ENCODE measurements around the gene NAALADL2.

Gene NAALADL2

DNA sequence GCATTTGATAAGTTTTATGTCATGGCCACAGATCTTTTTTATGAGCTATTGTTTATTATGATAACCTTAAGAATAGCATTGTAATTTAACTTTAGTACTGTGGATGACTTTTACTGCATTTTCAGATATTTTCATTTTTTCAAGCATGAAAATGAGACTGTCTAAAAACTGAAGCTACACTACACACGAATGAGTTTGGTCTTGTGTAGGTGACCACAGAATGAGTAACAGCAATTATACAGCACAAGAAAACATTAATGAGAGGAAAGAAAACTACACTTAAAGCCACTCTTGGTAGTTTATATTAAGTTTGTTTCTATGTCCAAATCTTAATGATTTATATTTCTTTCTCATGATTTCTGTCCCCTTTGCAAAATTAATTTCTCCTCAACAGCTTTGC lies 809.2 kb downstream of the NAALADL2 start:
- no peak for DNase-seq (ENCODE audit: low read depth)

DNA sequence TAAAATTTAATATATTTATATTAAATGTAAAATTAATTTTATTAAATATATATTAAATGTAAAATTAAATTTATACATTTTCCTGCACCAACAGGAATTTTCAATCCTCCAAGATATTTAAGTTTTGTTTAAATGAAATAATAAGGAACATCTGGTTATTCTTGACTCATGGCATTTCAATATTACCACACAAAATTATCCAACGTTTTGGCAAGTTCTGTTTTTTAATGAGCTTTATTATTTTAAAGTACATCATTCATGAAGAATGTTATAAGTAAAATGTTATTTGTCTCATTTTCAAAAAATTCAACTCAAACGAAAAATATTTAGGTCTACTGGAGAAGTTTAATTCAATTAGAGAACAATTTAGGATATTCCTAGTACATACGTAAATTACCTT lies 811.4 kb downstream of the NAALADL2 start:
- no peak for DNase-seq (ENCODE audit: low read depth)

DNA sequence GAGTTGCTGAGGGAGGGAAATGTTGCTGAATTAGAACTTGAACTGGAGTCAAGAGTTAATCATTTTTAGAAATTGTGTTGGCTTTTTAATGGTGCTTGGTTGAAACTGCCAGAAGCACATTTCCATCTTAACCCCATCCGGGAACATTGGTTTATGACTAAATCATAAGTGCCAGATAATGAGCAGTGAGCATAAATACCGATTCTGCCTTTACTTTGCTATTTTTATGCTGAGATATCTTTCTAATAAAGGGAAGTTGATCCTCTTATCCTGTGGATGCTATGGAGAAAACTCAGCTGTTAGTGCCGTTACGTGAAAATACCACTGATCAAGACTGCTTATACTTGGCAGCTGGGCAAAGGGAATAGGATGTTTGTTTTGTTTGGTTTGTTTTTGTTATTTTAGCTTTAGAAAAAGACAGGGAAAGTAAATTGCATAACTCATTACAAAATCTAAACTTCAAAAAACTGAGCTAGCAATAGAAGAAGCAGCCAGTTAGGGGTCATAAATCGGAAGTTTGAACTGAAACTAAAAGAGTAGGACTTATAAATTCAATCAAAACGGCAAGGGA lies 813.1 kb downstream of the NAALADL2 start:
- no peak for DNase-seq (ENCODE audit: low read depth)

DNA sequence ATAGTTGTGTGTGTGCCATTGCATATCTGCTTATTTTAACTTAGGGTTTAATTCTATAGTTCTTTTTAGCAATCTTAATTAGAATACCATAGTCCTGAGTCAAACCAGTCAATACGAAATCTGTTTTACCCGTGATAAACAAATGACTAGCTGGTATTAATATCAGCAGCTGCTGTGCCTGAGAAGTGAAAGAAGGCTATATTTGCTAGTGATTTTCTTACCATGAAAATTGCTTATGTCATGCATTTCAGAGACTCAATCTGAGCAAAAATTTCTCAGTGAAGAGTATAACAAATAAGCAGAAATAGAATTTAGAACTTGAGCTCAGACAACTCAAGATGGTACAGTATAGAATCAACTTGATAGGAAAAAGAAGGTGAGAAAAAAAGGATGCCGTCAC lies 820.4 kb downstream of the NAALADL2 start:
- DNase-seq (ENCODE audit: low read depth) = no peak

DNA sequence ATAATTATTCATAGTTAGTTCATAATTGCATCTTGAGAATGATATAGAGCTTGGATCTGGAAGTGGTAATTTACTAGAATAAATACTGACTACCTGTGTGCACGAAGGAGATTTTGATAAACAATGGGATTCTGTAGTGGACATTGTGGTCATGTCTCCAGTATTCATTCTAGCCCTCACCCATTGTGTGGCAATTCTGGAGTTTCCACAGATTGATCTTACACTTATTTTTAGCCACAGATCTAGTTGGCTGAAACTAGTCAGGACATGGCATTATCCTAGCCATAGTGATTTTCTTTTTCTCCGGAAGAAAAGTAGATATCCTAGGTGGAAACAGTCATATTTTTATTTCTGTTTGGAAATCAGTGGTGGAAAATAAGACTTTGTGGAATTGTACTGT lies 833.1 kb downstream of the NAALADL2 start:
- DNase-seq (ENCODE audit: low read depth) = no peak

DNA sequence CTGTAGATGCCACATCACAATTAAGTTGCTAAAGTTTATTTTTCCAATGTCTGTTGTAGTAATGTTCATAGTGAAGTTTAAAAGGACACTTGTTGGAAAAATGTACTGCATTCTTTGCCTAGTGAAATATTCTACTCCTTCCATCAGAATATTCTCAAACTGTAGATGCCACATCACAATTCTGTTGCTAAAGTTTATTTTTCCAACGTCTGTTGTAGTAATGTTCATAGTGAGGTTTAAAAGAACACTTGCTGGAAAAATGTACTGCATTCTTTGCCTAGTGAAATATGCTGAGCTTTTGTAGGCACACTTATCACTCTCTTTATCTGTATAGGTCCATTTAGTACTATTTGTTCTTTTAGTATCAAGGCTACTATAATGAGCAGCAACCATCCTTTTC lies 836.1 kb downstream of the NAALADL2 start:
- DNase-seq (ENCODE audit: low read depth) = no peak

DNA sequence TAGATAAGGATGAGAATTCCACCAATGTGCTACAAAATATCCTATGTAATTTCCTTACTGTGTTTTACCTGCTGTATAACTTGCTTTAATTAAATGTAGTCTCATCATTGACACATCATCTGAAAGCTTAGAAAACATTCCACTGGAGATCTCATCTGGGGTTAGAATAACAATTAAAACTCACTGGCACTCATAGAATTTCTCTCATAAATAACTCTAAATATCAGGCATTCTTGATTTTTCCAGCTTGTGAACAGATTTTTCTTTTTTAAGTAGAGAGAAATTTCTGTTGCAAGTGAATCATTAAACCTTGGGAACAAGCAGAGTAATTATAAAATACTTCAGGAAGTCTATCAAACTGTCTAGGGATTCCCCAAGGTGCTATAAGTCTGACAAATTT lies 843.8 kb downstream of the NAALADL2 start:
- no peak for DNase-seq (ENCODE audit: low read depth)

DNA sequence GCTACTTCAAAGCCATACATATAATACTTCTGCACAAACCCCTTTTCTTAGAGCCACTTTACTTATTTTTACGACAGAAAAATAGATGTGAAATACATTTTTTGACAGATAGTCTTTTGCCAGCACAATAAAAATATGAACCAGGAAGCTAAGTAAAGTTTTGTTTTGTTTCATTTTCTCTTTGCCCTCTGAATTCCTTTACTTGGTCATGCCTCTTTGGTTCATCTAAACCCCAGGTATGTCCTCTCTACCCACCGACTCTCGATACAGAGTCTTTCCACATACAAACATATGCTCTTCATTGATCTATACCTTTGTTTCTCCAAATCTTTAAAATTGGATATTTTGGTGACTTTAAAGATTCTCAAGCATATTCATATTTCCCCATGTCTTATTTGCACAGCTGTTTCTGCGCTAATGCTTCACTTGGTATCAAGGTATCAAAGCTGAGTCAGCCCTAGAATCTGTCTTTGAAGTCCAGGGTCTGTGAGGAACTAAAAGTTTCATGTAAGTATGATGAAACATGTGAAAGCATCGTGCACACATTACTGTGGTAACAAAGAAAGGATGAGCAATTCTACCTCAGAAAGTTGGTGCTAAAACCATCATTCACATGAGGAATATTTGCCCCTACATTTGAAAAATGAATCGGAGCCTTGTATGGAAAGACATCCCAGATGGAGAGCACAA lies 845.4 kb downstream of the NAALADL2 start:
- DNase-seq (ENCODE audit: low read depth) = no peak

DNA sequence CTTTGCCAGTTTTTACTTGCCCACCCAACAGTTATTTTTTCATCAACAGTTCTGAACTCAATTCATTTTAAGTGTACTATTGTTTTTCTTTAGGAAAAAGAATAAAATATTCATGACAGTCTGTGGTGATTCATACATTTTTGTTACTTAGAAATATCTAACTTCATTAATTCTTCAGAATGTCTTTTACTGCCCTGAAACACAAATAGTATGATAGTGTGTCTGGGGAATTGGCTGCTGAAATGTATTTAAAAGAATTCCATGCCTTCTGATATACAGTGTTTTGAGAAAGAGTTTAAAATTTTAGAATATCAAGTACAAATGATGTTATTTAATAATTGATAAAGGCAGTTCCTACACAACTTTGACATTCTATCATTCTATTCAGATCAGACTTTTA lies 854.1 kb downstream of the NAALADL2 start:
- DNase-seq (ENCODE audit: low read depth) = no peak

DNA sequence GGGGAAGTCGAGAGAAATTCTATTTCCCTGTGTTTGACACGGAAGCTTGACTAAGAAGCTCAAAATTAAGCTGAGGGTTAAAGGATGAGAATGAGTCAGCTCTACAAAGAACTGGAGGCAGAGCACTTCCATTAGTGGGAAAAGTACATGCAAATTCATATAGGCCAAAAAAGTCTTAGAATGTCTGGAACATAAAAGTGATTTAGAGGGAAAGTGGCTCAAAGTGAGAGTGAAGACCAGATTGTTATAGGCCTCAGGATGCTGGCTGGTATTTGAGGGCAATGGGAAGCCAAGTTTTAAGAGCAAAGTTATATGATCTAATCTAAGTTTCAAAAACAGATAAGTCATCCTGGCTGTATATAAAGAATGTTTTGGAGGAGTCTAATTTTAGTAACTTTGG lies 857.3 kb downstream of the NAALADL2 start:
- DNase-seq (ENCODE audit: low read depth) = no peak

DNA sequence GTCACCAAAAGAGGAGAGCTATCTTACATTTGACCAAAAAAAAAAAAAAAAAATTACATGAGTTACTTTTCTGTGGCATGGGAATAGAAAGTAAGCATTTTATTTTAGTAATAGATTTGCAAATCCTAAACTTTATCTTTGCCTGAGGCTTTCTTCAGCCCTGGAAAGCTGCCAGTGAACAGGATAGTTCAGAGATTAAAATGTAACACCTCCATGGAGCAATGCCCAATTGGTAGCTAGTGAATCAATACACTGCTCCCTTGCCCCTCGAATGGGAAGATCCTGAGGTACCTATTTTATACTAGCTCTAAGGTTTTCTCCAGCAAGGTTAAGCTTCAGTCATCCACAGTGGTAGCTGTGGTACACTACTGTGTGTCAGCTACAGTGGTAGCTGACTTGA lies 867.1 kb downstream of the NAALADL2 start:
- DNase-seq (ENCODE audit: low read depth) = no peak

DNA sequence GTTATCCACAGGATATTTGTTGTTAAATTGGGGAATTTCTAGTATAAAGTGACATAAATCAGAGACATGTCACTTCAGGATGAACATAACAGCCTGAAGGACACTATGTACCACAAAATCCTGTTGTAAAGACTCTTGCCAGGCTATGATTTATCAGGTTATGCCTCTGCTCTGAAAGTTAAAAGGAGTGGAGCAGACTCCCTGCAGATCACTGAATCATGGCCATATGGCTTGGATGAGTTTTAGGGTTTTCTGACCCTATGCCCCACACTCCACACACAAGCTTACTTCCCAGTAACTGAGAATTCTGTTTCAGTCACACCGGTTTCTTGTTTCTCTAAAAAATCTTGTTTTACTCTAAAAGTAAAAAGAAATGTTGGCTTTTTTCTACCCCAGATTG lies 869.4 kb downstream of the NAALADL2 start:
- DNase-seq (ENCODE audit: low read depth) = no peak

DNA sequence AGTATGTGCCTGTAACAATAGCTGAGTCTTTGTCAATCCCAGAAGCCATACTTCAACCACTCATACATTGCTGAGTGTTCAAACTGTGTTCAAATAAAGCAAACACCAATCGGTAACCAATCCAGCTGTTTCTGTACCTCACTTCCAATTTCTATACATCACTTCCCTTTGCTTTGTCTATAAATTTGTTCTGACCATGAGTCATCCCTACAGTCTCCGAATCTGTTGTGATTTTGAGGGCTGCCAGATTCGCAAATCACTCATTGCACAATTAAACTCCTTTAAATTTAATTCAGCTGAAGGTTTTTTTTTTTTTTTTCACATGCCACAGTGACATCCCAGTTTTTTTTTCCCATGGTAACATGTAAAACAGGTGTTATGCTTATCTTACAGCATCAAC lies 870.3 kb downstream of the NAALADL2 start:
- DNase-seq (ENCODE audit: low read depth) = no peak

DNA sequence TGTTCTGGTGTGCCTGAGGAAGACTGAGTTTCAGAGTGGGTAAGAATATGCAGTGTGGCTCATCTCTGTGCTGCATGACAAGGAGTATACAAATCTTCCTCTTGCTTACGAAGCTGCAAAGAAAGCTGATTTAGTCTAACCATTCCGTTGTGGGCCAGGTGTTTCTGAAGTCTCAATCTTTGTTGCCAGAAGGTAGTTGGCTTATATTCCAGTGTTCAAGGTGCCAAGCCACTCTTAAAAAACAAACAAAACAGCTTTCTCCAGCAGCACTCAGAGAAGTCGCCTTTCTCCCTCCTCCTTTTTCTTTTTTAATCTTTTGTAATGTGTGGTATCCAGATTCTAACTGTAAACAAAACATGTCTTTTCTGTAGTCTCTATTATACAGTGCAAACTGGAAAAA lies 872.4 kb downstream of the NAALADL2 start:
- no peak for DNase-seq (ENCODE audit: low read depth)

DNA sequence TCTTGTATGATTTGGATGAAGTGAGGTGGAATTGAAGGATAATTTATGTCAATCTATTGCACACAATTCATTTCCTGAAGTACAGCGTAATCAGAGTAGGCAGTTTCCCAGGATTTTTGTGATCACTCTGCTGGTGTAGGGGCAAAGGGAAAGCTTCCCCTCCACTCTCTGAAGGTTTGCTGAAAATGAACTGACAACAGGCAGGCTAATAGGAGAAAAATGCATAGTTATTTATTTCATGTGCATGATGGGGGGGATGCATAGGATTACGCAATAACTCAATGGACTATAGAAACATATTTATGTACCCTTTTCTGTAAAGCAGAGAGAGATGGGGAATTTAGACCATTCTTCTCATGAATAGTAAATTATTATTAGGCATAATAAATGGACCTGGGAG lies 872.9 kb downstream of the NAALADL2 start:
- no peak for DNase-seq (ENCODE audit: low read depth)

DNA sequence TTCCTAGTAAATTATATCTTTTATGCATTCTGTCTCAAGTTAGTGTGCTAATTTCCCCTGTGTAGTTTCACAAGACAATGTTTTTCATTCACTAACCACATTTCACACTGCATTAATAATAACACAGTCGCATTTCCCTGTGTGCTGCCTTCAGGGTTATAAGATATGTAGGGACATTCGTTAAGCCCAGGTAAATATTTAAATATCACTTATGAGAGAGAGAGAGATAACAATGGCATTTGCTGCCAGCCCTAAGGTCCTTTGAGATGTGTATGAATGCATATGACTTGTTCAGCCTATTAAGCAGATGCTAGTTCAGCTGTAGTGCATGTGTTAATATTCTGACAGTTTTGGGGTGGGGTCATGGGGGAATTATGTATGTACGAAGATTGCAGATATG lies 876.7 kb downstream of the NAALADL2 start:
- DNase-seq (ENCODE audit: low read depth) = no peak

DNA sequence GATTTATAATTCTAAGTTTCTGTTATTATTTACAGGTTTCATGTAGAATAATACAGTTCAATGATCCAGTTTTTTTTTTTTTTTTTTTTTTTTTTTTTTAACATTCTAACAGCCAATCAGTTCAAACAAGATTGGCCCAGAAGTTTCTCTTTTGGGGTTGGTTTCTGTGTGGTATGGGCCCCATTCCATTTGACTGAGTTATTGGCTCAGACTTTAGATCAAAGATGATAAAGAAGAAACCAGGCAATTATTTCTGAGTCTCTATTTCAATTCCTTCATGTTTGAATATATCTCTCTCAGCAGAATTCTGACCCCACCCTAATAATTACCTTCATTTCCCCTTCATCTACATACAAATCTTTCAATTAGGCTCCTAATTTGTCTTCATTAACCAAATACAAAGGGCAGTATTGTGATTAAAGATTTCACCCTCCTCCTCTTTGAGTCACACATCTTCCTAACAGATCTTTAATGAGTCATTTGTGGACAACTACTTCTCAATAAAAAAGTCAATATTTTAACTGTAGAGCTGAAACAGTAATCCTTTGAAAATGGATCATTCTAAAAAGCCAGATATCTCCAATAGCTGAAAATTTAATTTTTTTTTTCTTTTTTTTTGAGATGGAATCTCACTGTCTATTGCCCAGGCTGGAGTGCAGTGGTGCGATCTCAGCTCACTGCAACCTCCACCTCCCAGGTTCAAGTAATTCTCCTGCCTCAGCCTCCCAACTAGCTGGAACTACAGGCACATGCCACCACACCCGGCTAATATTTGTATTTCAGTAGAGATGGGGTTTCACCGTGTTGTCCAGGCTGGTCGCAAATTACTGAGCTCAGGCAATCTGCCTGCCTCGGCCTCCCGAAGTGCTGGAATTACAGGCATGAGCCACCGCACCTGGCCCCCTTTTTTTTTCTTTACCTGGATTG lies 878.8 kb downstream of the NAALADL2 start:
- DNase-seq (ENCODE audit: low read depth) = no peak

DNA sequence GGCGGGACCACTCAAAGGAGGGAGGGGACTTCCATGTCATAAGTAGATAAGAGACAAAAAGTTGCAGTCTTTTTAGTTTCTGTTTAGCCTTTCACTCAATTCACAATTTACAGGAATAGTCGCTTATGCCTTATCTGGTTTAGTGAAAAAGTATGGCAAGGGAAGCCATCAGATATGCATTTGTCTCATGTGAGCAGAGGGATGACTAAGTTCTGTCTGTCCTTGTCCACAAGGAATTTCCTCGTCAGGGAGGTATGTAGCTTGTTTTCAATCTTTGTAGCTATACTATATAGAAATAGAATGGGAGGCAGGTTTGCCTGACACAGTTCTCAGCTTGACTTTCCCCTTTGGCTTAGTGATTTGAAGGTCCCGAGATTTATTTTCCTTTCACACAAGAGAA lies 882.8 kb downstream of the NAALADL2 start:
- no peak for DNase-seq (ENCODE audit: low read depth)

DNA sequence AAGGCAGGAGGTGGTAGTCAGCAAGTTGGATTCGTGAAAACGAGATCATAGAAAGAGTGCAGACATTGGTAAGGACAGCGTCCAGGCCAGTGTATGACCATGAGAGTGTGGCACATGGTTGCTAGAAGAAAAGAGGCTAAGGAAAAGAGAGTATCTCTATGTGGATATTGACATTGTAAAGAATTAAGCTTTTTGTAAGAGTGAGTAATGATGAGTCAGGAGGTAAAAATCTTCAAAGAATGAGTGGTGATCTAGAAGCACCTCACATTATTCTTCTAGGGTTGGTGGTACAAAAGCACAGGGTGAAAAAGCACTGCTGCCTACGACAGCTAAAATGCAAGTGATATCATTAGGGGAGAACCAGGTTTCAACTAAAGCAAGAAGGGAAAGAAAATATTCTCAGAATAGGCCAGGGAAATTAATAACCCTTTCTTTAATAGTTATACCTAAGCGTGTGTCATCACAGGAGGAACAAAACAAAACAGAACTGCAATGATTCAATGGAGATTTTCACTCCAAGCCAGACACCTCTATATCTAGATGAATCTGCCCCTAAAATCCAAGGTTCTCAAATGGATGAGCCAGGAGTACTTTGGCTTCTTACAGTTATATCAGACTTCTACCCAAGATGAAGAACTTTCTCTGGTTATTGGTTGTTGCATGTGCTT lies 884.7 kb downstream of the NAALADL2 start:
- DNase-seq (ENCODE audit: low read depth) = no peak

DNA sequence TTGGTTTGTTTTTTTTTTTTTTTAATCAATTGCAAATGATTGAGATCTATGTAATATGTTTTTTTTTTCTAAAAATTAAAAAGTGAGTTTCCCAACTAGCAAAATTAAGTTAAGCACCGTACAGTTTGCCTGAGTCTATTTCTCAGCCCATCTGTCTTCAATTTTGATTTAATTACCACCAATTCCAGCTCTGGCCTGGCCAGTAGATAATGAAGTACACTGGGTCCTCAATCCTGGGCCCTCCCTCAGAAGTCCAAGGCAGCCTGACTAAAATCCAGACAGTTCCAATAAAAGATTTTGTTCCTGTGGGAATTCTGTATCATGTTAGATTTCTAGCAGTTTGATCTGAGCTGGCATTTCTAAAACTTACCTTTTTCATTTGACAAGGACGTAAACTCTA lies 887.2 kb downstream of the NAALADL2 start:
- DNase-seq (ENCODE audit: low read depth) = no peak

DNA sequence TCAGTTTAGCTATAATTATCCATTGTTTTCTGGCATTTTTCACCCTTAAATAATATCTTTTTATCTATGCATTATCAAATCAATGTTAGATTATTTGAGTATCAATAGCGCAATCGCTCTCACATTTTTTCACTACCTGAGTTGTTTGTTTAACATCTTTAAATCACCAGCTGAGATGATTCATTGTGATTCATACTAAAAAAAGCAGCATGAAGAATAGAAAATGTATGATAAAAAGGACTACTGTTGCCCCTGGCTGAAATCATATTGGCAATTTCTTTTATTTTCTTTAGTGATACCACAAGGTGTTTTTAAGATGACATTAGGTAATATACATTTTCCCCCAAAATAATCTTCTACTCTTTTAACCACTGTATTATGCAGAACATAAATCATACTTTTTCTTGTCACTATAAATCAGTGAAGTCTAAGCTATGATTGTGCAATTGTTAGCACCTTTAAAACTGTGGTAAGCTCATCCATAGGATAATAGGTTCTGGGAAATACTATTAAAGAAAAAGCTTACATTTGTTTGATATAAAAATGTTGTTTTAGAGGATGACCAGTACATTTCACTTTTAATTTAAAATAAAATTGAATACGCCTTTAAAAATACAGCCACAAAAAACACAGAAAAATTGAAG lies 889.1 kb downstream of the NAALADL2 start:
- no peak for DNase-seq (ENCODE audit: low read depth)

DNA sequence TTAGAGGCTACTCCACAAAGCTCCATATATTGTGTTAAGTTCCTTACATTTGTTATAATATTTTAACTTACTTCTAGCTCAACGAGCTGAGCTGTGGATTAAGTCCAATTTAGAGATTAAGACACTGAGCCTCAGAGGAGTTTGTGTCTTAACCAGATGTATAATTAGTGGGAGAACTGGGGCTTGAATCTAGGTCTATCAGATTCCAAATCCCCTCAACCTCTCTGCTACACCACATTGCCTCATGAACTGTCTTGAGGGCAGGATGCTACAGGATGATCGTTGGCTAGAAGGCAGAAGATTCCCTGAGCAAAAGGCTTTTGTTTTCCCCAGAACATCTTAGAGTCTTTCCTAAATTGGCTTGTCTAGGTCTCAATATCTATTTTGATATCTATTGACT lies 890.8 kb downstream of the NAALADL2 start:
- no peak for DNase-seq (ENCODE audit: low read depth)
